Right forelimb (tissue), 1 donor: ENCODE measurements around the gene ABAT.
A peak's percentile ranks its signal among the peaks of the same experiment; 100 is the strongest.
"Not testable (repeated sequence)": the region's sequence is repeated elsewhere in the genome, so short reads cannot be mapped to it uniquely, and the experiment has no call there.

Experiments used
- DNase-seq: peaks from one replicate; pipeline ENCODE4 v3.0.0-alpha.2; 2018

ABAT gene

DNA sequence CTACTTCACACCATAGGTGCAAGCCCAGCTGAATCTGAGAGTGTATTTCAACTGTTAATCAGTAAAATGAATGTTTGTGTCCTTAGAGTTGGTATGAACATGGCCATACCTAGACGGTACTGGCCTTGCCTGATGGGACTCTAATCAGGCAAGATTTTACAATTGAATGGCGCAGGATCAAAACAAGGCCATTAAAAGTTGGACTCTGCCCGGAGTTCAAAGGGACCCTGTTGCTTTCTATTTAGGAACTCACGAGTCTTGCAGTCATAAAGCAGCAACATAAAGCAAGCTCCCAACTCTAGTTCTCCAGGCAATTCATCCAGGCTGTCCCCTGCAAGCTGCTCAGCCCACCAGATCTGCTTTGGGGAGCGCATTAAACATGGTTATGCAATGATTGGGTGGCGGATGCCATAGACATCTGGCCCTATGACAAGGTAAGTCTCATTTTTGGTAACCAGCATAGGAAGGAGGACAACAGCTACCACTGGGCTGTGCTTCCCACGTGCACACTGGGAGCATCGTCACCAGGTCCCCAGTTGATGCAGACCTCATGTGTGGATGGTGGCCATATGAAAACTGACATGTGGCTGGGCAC, 114.3 kb downstream of the ABAT start:
- no peak for DNase-seq

DNA sequence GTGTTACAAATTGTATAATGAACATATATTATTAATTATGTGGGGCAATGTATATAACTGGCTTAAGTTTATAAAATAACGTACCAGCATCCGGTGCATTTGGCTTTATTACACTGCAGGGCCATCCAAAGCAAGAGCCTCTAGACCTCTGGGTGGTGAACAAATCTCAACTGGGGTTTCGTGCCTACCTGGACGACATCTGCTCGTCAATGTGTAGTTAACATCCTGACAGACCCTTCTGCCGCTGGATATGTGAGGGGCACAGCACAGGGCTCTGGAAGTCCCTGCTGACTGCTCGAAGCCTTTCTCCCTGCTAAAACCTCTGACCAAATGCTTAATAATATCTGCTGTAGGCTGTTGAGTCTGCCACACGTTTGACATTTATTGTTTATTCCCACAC, 120.7 kb downstream of the ABAT start:
- DNase-seq = no peak

DNA sequence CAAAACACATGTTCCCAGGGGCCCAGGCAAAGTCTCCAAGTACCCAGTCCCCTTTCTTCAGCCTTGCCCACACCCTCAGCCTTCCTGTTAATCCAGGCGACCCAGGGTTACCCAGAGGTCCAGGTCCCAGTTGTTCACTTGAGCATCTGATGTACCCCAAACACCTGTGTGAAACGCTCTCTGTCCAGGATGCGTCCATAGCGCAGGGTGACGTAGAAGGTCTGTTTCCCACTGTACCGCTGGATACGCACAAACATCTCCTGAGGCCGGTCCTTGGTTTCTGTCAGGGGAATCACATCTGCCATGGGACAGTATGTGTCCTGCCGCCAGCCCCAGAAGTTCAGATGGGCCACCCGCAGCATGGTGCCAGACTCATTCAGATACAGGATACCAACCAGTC, 121.4 kb downstream of the ABAT start:
- DNase-seq = no peak

DNA sequence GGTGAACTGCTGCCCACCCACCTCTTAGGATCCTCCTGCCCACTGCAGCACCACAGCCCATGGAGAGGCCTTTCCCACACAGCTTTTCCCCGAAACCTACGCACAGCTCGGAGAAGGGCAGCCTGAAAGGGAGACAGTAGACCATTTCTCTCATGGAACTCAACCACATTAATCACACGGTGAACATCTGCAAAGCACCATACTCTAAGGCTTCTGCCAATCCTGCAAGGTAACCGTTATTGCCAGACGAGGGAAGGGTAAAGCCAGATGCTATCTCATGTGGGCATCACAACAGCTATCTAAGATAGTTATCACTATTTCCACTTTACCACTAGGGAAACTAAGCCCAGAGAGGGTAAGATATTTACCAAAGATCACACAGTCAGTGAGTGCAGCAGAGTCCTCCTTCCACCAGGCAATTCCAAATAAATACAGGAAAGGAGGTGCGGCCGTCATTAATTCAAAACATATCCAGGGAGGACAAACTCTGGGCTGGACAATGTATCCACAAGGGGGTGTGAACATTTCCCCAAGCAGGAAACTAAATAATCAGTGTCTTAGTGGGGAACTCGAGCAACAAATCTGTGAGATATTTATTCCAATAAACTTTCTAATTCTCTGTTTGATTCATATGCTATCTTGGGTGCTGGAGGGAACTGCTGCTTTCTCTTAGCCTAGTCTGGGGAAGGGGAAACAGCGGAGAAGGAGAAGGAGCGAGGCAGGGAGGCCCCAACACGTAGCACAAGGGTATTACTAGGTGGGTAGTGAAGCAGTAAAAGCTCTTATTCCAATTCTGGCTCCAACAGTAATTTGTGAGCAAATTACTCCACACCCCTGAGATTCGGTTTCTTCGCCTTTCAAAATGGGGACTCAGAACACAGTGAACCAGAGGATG, 122.3 kb downstream of the ABAT start:
- no peak for DNase-seq

- DNase-seq = peak; percentile 96
Measured at GRCh38 chr16:8797364-8798173, 123.2 kb downstream of the ABAT start, which contains the start of the genes PMM2 and TMEM186. TSS of gene PMM2 (plus strand) at chr16:8797839. CDS start at chr16:8797883, 44 bp downstream. TSS of gene TMEM186 (minus strand) at chr16:8797639. CDS start at chr16:8797614, 25 bp downstream.

GRCh38 chr16:8798174-8798527, 123.7 kb downstream of the ABAT start:
- DNase-seq = no peak

- DNase-seq = no peak
Measured at GRCh38 chr16:8798535-8799157, 124.2 kb downstream of the ABAT start.

GRCh38 chr16:8801701-8802100, 127.3 kb downstream of the ABAT start:
- no peak for DNase-seq

- not testable (repeated sequence) for DNase-seq
Measured at GRCh38 chr16:8803733-8804132, 129.3 kb downstream of the ABAT start.

DNA sequence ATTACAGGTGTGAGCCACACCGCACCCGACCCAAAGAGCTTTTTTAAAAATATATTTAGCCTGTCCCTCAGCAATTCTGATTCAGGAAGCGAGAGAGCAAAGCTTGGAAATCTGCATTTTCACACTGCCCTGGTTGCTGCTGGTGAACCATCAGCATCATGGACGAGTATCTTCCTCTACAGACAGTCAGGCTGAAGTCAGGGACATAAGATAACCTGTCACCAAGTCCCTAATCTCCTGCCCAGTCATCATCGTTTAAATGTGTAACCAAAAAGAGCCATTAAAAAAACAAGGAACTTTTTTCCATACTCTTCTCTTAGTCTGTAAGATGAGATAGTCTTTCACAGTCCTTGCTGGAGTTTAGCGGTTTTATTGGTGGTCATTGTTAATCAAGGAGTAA, 129.9 kb downstream of the ABAT start:
- DNase-seq = no peak

GRCh38 chr16:8806272-8806983, 132.0 kb downstream of the ABAT start:
- no peak for DNase-seq

- no peak for DNase-seq
Measured at GRCh38 chr16:8807189-8807588, 132.8 kb downstream of the ABAT start.

GRCh38 chr16:8808009-8808408, 133.6 kb downstream of the ABAT start:
- no peak for DNase-seq

DNA sequence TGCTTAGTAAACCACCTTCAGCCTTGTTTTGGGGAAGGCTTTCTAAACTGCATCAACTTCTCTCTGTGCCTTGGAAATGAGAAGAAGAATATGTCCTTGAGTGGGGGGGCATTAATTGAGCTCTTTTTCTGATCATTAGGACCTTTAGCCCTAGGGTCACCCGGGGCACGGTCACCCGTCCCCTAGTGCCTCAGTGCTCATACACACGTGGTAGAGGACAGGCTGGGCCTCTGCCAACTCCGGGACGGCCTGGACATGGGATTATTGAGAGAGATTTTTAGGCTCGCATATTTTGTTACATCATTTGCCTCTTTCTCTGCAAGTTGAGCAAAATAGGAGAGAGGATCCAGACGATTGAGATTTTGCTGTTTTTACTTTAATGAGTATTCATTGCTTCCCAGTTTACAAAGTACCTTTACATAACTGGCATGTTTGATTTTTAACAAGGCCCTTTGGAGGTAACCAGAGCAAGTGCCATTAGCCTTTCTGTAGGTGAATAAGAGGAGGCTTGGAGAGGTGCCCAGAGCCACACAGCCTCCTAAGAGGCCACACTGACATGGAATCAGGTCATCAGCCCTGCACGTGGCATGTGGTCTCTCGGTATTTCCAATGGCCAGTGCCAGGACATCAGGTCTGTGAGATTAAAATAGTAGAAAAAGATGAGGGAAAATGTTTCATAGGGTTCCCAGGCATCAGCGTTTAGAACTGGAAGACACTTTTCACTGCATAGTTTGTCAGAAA, 134.4 kb downstream of the ABAT start:
- no peak for DNase-seq

DNA sequence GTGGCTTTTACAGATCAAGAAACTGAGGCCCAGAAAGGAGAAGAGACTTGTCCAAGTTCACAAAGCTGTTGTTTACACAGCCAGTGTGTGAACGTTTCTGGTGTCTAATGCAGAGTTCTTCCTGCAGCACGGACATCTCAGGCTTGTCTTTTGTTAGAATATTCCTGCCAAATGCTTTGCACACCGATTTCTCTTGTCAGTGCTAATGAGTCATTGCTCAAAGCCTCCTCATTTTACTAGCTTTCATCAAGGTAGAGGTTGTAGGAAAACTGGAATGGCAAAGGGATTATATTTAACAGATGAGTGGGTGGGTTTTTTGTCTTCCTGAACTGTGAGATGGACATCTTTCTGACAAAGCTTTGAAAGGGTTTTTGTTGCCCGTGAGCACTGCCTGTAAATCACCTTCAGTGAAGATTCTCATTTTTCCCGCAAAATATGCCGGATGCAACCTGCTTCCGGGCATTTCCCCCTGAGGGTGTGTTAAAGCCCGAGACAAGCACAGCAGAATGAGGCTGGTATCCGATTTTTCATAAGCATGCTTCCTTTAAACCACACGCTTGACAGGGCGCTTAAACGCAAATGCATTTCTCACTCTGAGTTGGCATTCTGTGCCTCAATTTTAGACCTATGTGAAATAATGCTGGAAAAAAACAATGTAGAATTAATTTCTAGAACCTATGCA, 137.9 kb downstream of the ABAT start:
- DNase-seq = no peak

DNA sequence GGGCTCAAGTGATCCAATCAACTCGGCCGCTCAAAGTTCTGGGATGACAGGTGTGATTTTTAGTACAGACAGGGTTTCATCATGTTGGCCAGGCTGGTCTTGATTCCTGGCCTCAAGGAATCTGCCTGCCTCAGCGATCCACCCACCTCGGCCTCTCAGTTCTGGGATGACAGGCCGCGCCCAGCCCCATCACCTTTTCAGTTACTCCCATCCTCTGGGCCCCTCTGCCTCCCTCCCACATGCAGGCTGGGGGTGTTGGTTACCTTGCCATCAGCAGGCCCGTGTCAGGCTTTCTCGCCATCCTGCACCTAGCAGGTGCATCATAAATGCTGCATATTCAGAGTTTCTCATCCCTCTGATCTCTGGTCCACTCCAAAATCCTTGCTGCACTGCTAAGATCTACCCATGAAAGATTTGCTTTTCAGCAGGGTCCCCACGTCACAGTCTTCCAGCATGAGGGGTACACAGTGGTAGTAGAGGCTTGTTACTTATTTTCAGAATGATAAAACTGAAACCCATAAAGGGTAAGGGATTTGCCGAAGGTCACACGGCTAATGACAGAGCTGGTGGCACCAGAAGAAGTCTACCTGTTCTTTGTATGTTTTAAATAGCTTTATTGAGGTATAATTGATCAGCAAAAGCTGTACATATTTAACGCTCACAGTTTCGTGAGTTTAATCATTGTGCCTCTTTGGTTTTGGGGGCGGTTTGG, 139.8 kb downstream of the ABAT start:
- no peak for DNase-seq

- no peak for DNase-seq
Measured at GRCh38 chr16:8816967-8817655, 142.7 kb downstream of the ABAT start.

DNA sequence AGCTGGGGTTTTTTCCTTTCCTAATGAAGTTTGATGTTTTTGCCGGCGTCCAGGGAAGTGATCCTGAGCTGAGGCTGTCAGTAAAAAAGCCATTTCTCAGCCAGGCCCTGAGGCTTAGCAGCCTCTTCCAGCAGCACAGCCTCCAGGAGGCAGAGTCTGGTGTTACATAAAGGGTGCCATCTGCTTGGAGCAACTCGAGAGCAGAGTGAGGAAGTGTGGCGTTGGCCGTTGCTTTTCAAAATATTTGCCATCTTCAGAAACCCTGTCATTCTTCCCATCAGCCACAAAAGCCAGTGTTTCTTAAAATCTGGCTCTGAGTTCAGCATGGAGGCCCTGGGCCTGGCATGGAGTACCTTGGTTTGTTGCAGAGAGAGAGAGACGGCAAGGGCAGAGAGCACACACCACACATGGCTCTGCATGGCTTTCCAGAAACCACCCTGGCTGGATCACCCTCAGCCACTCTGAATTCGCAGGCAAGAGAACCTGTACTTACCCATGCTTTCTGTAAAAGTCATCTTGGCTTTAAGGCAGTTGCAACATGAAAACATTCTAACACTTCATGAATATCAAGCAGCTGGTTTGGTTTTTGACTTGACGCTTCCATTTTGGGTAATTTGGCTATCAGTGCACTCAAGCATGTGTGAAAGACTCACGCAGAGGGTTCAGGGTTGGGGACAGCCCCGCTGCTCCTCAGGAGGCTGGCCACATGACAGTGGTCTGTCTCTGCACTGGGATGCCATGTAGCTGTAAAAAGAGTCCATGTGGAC, 144.3 kb downstream of the ABAT start:
- DNase-seq = no peak
